ENCODE measurements around the gene MTG1.

- TF ChIP-seq CTCF (IDR thresholded peaks at IDR 0.05; ENCODE audit: low read length) (no peak), EZH2 (IDR thresholded peaks at IDR 0.05; ENCODE audit: borderline replicate concordance, low read length) (no peak)
These were observed 9.9 kb upstream of the MTG1 start for GRCh38 chr10:133384071-133384470.
